ENCODE measurements around the gene NPPB.

Gene NPPB

DNA sequence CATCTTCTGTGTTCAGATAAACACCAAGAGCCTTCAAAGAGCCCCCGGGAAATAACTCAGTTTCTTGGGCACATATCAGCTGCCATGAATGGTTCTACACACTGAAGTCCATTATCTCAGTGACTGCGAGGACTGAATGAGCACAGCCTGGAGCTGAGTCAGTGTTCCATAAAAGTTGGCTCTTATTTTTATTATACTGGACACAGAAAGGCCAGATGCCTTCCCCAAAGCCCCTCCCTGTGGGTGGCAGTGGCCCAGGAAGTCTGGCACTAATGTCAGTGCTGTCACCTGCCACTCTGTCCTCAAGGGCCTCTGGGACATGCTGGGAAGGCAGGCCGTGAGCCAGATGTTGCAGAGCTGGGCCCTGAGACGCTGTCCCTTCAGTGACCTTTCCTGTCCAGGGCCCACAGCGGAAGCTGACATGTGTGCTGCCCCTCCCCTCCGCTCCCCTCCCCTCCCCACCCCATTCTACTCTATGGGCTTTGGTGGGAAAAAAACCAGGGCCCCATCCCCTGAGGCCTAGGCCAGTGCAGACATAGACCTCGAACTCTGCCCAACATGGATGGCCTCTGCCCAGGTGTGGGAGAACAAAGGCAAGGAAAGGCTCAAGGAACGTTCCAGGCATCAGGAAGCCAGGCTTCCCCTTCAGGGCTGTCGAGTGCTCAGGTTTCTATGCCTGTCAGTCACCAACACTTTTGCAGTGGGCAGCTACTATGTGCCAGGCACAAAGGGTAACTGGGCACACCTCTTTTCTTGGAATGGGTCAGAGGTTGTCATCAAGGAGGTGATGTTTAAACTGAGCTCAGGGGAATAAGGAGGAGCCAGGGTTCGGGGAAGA is 22.4 kb upstream of the NPPB start:
- no peak for DNase-seq (ENCODE audit: low spot score)

GRCh38 chr1:11880181-11880575 is 21.4 kb upstream of the NPPB start:
- no peak for DNase-seq (ENCODE audit: low spot score)

DNA sequence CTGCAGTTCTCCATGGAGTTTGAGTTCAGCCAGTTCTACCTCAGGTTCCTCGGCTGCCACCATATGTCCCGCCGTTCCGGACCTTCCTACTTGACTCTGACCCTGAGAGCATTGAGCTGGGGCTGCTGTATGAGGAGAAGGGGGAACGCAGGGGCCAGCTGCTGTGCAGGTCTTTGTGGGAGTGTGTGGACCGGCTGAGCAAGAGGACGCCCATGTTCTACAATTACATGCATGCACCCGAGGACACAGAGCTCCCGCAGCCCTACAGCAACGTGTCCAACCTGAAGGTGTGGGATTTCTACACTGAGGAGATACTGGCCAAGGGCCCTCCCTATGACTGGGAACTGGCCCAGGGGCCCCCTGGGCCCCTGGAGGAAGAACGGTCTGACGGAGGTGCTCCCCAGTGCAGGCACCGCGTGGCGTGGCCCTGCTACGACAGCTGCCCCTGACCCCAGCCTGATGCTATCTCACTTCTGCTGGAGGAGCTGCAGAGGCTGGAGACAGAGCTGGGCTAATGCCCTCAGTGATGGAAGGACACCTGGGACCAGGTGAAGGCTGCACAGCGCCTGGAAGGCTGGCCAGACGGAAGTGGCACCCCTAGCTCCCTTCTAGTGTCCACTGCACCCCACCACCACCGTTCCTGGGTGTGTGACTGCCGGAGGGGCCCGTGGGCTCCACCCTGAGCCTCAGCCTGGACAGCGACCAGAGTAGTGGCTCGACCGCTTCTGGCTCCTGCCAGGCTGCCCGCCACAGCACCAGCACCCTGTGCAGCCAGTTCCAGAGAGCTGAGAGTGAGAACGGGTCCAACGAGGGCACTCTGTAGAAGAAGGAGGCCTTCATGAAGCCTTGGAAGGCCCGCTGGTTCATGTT is 20.8 kb upstream of the NPPB start:
- no peak for DNase-seq (ENCODE audit: low spot score)

DNA sequence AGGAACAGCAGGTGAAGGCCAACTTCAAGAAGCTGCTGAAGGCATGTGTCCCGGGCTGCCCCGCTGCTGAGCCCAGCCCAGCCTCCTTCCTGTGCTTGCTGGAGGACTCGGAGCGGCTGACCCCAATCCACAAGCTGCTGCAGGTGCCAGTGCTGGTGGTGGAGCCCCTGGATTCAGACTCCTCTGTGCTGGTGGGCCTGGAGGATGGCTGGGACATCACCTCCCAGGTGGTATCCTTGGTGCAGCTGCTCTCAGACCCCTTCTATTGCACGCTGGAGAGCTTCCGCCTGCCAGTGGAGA is 20.1 kb upstream of the NPPB start:
- no peak for DNase-seq (ENCODE audit: low spot score)

- no peak for DNase-seq (ENCODE audit: low spot score)
These were observed 19.5 kb upstream of the NPPB start for GRCh38 chr1:11878081-11878890.

DNA sequence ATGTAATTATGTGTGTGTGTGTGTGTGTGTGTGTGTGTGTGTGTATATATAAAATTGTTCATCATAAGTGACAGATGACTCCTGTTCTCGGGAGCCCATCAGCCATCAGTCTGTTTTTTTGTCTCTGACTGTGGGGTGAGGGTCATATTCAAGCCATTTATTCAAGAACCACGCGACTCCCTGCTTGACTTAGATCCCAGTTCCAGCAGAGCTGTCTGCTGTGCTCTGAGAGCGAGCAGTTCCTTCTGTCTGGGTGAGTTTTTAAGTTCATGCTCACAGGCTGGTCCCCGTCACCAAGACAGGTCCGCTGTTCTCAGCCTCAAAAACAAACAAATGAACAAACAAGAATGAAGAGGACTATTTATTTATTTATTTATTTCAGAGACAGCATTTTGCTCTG is 18.3 kb upstream of the NPPB start:
- no peak for DNase-seq (ENCODE audit: low spot score)

DNA sequence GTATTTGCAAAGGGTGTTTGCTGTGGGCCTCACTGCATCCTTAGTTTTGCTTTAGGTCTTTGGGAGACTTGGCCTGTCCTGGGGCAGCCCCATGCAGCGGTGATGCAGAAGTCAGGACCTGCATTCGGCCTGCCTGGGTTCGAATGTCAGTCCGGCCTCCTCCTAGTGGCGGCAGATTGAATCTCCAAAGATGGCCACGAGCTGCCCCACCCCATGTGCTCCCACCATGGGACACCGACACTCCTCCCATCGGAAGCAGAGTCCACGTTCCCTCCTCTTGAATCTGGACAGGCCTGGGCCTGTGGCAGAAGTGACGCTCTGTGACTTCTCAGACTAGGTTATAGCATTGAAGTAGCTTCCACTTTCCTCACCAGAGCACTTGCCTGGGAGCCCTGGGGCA is 16.3 kb upstream of the NPPB start:
- DNase-seq (ENCODE audit: low spot score), result no peak

DNA sequence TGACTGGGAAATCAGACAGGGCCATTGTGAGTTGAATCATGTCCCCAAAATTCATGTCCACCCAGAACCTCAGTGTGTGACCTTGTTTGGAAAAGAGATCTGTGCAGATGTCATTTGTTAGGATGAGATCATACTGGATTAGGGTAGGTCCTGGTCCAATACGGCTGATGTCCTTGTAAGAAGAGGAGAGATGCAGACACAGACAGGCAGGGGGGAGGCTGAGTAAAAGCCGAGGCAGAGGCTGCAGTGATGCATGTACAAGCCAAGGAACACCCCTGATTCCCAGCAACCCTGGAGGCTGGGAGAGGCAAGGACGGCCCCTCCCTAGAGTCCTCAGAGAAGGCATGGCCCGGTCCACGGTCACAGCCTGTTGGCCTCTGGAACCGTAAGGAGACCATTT is 15.9 kb upstream of the NPPB start:
- DNase-seq (ENCODE audit: low spot score), result no peak

DNA sequence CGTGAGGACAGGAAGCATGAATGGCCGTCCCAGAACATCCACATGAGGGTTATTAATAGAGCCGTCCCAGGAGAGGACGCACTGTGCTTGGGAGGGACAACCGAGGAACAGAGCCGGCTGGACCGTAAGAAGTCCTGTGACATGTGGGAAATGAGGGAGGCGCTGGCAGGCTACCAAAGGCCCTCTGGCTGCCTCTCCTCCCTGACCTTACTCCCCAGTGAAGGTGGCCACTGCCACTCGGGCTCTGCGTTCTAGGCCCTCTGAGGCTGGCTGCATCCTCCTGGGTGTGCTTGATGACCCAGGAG is 15.5 kb upstream of the NPPB start:
- DNase-seq (ENCODE audit: low spot score), result no peak

DNA sequence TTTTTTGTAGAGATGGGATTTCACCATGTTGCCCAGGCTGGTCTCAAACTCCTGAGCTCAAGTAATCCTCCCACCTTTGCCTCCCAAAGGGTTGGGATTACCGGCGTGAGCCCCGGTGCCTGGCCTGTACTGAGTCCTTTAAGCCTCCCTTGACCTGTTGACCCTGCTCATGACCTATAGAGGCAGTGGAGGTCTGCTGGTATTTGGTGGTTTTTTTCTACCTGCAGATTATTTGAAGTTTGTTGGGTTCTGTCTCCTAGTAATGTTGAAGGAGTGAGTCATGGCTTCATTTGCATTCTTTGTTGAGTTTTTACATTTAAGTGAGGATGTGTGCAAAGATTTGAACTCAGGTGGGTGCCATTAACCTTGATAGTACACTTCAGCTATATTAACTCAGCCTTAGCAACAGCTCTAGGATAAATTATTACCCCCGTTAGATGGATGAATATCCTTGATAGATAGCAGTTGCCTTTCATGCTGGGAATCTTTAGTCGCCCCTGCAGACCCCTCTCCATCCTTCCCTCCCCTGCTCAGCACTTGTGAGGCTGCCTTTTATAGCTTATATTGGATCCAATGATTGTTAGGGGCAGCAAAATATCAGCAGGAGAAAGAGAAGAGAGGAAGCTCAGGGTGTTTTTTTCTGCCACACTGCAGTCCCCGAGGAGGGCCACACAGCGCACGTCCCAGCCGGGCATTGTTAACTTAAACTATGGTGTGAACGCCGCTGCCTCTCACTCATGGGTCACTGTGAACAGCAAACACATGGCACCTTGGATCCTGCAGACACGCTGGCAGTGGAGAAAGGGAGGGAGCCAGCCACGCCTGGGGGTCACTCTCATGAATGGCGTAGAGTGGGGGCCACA is 14.9 kb upstream of the NPPB start:
- no peak for DNase-seq (ENCODE audit: low spot score)

DNA sequence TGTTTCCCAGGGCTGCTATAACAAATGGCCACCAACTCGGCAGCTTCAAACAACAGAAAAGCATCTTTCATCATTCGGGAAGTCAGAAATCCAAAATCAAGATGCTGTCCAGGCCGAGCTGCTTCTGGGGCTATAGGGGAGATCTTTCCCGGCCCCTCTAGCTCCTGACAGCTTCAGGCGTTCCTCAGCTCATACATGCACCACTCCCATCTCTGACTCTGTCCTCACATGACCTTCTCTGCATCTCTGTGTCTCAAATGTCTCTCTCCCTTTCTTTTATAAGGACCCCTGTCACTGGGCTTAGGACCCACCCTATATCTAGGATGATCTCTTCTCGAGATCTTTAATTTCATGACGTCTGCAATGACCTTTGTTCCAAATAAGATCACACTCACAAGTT is 13.8 kb upstream of the NPPB start:
- DNase-seq (ENCODE audit: low spot score), result no peak

DNA sequence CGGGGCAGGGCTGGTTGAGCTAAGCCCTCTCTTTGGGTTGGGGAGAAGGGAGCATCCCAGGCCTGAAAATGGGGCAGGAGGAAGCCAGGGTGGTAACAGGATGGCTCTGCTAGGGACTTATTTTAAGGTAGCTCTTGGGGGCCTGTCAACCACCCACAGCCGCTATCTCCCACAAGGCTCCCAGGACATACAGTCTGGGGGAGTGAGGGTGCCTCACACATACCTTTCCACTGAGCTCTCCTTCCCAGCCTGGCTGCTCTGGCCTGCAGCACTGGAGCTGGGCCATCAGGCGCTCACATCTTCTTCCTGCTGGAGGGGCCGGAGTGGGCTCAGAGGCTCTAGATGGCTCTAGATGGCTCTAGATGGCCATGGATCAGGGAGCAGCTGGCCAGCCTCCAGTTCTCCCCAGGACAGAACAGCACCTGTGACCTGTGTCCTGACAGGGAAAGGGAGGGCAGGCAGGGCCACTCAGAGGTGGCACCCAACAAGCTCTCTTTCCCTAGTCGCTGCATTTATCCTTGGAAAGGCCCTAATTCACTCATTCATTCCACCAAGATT is 11.0 kb upstream of the NPPB start:
- DNase-seq (ENCODE audit: low spot score), result no peak

- no peak for DNase-seq (ENCODE audit: low spot score)
These were observed 10.4 kb upstream of the NPPB start for GRCh38 chr1:11869104-11869503.

DNA sequence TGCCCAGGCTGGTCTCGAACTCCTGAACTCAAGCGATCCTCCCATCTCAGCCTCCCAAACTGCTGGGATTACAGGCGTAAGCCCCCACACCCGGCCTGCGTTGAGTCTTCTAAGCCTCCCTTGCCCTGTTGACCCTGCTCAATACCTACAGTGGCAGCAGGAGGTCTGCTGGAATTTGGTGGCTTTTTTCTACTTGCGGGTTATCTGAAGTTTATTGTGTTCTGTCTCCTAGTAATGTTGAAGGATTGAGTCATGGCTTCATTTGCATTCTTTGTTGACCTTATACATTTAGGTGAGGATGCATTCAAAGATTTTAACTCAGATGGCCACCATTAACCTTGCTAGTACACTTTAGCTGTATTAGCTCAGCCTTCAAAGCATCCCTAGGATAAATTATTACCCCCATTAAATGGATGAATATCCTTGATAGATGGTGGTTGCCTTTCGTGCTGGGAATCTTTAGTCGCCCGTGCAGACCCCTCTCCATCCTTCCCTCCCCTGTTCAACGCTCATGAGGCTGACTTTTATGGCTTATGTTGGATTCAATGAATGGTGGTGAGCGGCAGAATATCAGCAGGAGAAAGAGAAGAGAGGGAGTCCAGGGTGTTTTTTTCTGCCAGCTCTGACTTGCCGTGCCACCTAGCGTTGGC is 9.7 kb upstream of the NPPB start:
- DNase-seq (ENCODE audit: low spot score), result no peak

- no peak for DNase-seq (ENCODE audit: low spot score)
These were observed 4.1 kb upstream of the NPPB start for GRCh38 chr1:11862890-11863289.

- no peak for DNase-seq (ENCODE audit: low spot score)
These were observed 1.8 kb upstream of the NPPB start for GRCh38 chr1:11860587-11860986.

DNA sequence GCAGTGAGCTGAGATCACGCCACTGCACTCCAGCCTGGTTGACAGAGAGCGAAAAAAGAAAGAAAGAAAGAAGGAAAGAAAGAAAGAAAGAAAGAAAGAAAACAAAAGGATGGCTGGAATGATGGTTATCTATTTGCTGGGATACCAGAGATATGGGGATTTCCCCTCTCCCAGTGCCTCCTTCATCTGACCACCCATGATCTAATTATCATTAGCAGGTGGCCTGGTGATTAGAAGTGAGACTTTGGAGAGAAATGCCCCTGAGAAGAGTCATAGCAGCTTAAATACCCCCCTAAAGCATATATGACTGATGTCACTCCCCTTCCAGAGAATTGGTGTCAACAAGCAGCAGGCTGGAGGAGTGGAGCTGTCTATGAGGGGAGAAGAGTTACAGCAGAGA is 1.3 kb upstream of the NPPB start:
- no peak for DNase-seq (ENCODE audit: low spot score)

DNA sequence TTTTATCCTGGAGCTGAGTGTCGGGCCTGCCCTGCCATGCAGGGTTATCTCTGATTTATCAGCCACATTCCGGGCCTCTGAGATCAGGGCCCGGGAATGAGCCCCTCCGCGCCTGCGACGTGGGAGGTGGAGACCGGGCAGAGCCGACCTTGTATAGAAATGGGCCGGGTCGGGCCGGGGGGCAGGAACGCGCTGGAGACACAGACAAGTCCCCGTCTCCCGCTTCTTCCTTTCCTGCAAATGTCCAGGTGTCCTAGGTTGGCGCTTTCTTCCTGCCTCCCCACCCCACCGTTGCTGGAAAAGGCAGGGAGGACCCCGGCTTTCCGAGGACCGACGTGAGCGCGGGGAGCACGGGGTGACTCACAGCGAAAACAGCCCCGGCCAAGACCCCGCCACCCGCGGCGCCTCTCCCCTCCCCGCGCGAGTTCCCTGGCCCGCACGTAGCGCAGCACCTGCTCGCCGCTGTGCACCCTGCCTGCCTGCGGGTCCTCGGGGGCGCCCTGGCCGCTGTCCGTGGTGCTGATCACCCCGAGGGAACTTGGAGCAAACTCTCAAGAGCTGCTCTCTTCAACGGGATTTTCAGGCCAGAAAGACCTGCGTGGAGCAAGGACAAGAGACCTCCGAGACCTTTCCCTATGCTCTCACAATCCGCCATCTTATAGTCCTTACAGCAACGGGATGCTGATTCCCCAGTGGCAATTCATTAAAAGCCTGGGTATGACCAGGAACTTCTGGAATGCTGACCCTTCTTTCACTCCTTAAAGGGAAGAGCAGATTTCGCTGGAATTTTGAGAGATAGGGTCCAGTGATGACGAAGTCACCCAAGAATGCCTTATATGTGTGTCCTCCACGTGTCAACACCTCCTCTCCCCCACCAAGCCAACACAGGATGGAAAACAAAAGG is 475 bp upstream of the NPPB start:
- peak; percentile 74 for DNase-seq (ENCODE audit: low spot score)

GRCh38 chr1:11858158-11858557 is 587 bp downstream of the NPPB start:
- DNase-seq (ENCODE audit: low spot score), result no peak
